Fibroblast of lung (primary cell): ENCODE data around the gene NUDT14.

Experiments used
- CTCF ChIP-seq, 2 donors: IDR thresholded peaks in 1 of 2; conservative IDR thresholded peaks in 1 of 2; 1 replicate in 1 of 2; 2 replicates in 1 of 2; pipeline ENCODE4 v1.5.1; 2011 to 2012; ENCODE audit warnings: low read length in 2 of 2, control low read depth in 1 of 2, inconsistent platforms in 1 of 2, low read depth in 1 of 2, mild to moderate bottlenecking in 1 of 2
- EZH2 ChIP-seq: IDR thresholded peaks from 2 replicates; pipeline ENCODE4 v1.5.1; 2012; ENCODE audit warnings: low read length, control low read depth, mild to moderate bottlenecking; ENCODE audit errors: missing control alignments

- TF ChIP-seq CTCF (conservative IDR thresholded peaks at IDR 0.05 in 1 of 2, IDR thresholded peaks at IDR 0.05 in 1 of 2; ENCODE audit: low read depth in 1 of 2, low read length in 2 of 2) (no peak), EZH2 (no peak)
These were observed 3.3 kb upstream of the NUDT14 start for GRCh38 chr14:105184461-105184860.
